ENCODE measurements around the gene SERINC2.

- TF ChIP-seq YY1 (IDR thresholded peaks at IDR 0.05; ENCODE audit: low read depth) (no peak), TAF1 (IDR thresholded peaks at IDR 0.05; ENCODE audit: low read depth) (no peak), EP300 (IDR thresholded peaks at IDR 0.05; ENCODE audit: borderline replicate concordance) (no peak), CREB1 (IDR thresholded peaks at IDR 0.05; ENCODE audit: low read depth) (no peak), MAX (IDR thresholded peaks at IDR 0.05) (no peak), RAD21 (IDR thresholded peaks at IDR 0.05; ENCODE audit: low read depth) (no peak), REST (IDR thresholded peaks at IDR 0.05; ENCODE audit: low read depth) (no peak), EGR1 (IDR thresholded peaks at IDR 0.05) (no peak), NFIC (IDR thresholded peaks at IDR 0.05) (no peak), ZBTB7A (IDR thresholded peaks at IDR 0.05; ENCODE audit: low read depth) (no peak), CEBPB (IDR thresholded peaks at IDR 0.05) (no peak)
These were observed 46.2 kb upstream of the SERINC2 start for GRCh38 chr1:31366796-31367195.

All from Ishikawa (cell line).